Left renal cortex interstitium (tissue), 4 donors: ENCODE measurements around the gene FNTB. TPM values are rescaled to one million over a fixed set of nuclear protein-coding genes. Genes with fewer than 3 reads are reported as not detected.
A peak's percentile ranks its signal among the peaks of the same experiment; 100 is the strongest.
"Not testable (repeated sequence)": the region's sequence is repeated elsewhere in the genome, so short reads cannot be mapped to it uniquely, and the experiment has no call there.

Source experiments
- DNase-seq, 4 donors: peaks; one replicate each; pipeline ENCODE4 v3.0.0-alpha.2; 2013; ENCODE audit warnings: low read depth in 4 of 4, low spot score in 2 of 4, missing footprints in 1 of 4
- polyA plus RNA-seq, 4 donors: library from polyadenylated mRNA; unstranded; fragments of 120-200 nt; gene quantifications; one replicate each; pipeline ENCODE4 v1.2.1, GENCODE V29; 2013; ENCODE audit not compliant: insufficient read length in 4 of 4

The FNTB gene
- polyA plus RNA-seq, 4 donors: 28.5 to 38.5 (median 33.8) TPM

DNA sequence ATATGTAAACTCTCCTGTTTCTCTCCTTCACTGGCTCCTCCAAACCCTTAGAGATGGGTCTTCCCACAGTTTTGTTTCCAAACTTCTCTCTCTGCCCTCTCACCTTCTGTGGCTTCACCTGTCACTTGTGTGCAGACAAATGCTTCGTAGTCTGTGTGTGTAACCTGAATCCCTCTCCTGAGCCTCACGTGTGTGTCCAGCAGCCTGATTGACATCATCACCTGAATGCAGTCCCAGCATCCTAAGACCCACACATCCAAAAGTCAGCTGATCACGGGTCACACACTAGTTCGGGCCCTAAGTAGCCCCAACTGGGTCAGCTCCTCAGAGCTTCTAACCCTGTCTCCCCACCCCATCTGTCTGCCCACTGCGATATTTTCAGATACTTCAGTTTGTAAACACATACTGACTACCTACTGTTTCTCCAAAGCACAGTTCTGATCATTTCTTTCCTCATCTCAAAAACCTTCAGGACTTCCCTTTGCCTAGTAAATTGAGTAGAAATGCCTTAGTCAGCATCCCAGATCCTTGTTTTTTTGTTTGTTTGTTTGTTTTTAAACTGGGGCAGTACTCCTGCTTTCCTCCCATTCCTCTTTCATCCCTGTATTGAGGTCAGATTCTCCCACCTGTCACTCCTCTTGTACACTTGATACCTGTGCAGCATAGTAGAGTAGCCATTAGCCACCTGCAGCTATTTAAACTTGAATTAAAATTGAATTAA, 23.7 kb downstream of the FNTB start:
- no peak for DNase-seq

DNA sequence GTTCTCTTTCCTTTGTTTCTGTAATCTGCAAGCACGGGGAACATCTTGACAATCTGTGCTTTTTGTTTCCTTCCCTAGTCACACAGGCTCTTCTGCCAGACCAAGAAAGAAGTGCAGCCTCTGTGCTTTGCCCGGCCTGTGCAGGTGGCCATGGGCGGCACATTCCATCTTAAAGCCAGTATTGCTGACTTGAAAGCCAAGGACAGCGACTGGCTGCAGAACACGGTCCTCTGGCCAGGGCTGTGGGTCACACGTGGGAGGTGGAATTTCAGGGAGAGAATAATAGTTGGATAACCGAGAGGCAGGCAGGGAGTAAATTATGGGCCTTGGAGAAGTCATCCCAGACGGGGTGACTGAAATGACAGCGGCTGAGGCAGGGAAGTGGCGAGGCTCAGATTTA, 24.8 kb downstream of the FNTB start:
- DNase-seq: no peak

DNA sequence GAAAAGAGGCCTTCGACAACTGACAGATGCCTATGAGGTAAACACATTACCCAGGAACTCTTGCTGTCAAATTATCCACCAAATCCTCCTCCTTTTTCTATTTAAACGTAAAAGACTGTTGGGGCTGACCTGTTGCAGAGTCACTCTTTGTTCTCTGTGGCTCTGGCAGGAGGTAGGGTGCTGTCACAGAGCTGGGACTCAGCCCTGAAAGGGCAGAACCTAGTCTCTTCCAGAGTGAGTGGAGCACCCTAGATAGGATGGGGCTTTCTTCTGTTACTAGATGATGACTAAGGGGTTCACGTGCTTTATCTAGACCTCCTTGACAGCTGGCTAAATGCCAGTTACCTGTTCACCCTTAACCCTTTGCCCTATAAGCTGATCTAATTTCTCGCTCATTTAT, 25.7 kb downstream of the FNTB start:
- DNase-seq: no peak

DNA sequence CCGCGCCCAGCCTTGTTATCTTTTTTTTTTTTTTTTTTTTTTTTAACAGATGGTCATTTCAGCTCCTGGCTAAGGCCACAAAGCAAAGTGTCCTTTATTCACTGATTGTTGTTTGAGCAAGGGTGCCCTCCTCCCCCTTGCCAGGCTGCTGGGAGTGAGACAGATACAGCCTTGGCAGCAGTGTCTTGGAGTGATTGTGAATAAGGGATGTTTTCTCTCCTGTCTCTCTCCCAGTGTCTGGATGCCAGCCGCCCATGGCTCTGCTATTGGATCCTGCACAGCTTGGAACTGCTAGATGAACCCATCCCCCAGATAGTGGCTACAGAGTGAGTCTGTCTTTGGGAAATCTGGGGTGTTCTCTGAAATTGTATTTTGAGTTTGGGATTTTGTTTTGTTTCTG, 28.7 kb downstream of the FNTB start:
- DNase-seq: no peak

DNA sequence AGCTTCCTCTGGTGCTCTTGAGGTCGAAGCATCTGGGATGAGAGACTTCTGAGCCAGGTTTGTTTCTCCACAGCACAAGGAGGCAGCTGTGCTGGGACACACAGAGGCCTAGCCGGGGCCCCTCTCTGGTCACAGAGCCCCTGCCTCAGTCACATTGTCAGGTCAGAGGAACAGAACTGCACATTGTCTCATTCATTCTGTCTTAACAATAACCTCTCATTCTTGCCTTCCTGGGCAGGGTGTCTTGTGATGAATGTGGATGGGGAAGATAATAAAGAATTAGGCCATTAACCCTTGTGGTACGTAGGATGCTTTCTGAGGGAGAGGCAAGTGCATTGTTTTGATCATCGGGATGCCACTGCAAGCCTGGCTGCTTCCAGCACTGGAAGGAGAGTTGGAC, 29.8 kb downstream of the FNTB start:
- DNase-seq: no peak

DNA sequence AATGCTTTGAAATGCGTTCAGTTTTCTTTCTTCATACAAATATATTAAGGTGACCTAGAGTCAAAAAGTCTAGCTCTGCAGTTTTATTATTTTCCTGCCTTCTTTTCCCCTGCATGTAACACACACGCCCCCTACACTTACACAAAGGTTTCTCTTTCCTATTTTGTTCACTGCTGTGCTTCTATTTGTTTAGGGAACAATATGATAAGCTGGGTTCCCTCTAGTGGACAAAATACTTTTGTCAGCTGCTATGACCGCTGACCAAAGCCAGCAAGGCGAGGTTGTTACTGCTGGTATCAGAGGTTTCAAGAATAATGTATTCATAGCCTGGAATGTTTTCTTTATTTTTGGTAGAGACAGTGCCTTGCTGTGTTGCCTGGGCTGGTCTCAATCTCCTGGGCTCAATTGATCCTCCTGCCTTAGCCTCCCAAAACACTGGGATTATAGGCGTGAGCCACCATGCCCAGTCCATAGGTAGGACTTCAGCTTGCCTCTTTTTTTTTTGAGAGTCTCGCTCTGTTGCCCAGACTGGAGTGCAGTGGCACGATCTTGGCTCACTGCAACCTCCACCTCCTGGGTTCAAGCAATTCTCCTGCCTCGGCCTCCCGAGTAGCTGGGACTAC, 33.4 kb downstream of the FNTB start:
- peak in 3 of 4 donors; percentile 48 to 67 (median 51) for DNase-seq

DNA sequence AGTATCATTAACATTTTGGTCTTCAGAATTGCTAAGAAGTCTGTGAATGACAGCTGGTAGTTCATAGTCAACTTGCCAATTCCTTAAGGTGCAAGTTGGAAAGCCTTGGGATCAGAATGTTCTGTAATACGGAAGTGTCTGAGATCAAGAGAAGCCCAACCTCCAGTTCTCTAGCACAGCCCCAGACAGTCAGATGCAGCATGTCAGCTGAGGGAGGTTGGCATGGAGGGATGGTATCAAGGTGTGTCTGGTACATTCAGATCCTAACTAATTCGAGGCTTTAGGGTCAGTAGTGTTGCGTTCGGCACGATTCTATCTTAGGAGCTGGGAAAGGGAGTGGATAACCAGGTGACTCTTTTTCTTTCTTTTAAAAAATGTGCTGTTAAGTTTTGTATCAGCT, 38.3 kb downstream of the FNTB start:
- no peak for DNase-seq

DNA sequence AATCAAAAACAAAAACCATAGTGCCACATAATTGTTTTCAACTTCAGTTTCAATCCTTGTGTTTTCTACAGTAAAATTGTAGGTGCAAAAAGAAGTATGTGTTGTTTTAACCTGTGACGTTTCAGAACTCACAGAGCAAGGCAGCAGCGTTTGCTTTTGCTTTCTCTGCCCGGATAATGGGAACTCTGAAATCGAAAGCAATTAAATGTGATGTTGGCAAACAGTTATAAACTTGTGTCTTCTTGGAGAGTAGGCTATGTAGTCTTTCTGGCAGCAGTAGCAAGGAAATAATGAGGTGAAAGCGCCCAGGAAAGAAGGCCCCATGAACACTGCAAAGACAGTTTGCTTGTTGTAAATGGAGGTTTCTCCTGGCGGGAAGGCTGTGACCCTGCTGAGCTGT, 39.1 kb downstream of the FNTB start:
- no peak for DNase-seq

DNA sequence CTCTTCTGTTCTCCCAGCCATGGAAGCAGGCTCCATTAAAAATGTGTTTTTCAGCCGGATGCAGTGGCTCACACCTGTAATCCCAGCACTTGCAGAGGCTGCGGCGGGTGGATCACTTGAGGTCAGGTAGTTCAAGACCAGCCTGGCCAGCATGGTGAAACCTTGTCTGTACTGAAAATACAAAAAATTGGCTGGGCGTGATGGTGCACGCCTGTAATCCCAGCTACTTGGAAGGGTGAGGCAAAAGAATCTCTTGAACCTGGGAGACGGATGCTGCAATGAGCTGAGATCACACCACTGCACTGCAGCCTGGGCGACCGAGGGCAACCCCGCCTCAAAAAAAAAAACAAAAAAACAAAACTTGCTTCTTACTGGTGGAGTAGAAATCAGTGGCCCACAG, 39.8 kb downstream of the FNTB start:
- no peak for DNase-seq

DNA sequence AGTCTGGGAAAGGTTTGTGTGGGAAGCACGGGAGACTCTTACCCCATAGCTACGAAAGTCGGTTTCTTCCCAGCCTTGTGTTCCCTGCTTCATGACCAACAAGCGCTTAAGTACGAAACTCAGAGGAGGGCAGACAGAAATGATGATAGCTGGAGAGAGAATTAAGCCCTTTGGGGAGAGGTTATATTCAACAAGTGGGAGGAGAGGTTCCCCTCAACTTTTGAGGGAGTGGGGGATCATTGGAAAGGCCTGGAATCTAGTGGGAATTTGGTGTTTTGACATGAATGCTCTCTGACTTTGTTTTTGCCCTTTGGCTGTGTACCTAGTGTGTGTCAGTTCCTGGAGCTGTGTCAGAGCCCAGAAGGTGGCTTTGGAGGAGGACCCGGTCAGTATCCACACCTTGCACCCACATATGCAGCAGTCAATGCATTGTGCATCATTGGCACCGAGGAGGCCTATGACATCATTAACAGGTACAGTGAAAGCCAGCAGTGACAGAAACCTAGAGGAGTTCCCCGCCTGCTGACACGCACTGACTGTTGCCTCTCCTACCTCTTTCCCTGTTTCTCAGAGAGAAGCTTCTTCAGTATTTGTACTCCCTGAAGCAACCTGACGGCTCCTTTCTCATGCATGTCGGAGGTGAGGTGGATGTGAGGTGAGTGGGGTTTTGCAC, 40.6 kb downstream of the FNTB start:
- DNase-seq: no peak

DNA sequence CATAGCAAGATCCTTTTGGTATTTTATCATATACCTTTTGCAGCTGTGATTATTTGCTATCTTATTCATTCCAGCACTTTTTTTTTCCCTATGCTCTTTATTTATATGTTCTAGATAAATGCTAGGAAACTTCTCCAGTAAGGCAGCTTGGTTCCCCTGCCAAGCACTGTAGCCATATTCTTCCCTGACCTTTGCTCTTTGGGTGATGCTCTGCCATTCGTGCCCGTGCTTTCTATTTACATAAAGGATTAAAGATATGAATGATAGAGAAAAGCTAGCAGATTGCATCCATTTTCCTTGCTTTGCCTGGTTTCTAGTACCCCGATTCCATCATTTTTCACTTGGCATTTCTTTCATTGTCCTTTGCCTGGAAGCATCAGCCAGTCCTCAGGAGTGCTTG, 42.2 kb downstream of the FNTB start:
- DNase-seq: no peak

DNA sequence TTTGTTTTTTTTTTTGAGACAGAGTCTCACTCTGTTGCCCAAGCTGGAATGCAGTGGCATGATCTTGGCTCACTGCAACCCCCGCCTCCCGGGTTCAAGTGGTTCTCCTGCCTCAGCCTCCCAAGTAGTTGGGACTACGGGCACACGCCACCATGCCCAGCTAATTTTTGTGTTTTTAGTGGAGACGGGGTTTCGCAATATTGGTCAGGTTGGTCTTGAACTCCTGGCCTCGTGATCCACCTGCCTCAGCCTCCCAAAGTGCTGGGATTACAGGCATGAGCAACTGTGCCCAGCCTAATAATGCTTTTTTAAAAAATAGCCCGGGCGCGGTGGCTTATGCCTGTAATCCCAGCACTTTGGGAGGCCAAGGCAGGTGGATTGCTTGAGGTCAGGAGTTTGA, 44.6 kb downstream of the FNTB start:
- not testable (repeated sequence) for DNase-seq

DNA sequence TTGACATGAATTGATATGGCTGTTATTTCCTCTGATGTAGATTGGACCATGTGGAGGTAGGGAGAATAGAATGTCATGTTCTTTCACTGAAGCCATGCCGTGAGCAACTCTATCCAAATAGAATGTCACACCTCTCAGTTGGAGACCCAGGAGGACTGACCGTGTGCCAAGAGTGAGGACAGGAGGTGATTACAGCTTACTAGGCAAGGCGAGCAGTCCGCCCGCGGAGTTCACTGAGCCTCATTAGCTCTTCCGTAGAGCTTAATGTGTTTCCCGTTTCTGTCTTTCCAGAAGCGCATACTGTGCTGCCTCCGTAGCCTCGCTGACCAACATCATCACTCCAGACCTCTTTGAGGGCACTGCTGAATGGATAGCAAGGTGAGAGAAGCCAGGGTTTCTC, 45.6 kb downstream of the FNTB start:
- no peak for DNase-seq

DNA sequence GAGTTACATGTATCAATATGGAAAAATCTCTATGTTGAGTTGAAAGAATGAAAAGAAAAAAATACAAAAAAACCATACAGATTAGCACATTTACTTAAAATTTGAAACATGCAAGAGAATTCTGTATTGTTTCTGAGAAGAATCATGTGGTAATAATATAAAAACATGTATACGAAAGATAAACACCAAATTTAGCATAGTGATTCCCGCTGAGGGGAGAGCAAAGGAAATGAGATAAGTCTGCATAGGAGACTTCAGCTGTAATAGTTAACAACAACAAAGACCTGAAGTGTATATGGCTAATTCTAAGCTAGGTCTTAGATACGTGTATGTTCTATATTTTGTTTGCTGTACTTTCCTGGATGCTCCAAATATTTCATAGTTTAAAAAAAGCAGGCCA, 46.5 kb downstream of the FNTB start:
- no peak for DNase-seq

DNA sequence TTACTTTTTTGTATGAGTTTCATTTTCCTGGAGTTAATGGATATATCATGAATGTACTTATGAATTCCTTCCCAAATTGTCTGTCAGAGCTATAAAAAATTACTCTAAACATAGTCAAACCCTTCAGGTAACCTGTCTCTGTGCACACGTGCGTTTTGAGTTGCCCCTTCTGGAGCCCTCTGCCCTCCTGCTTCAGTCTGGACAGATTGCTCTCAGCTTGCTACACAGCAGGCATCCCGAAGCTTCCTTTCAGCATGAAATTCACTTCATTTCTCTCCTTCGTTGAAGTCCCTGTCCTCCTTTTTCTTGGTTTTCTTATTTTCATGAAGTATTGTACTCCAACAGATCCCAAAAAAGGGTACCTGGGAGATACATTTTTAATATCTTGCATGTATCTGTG, 47.3 kb downstream of the FNTB start:
- DNase-seq: no peak

DNA sequence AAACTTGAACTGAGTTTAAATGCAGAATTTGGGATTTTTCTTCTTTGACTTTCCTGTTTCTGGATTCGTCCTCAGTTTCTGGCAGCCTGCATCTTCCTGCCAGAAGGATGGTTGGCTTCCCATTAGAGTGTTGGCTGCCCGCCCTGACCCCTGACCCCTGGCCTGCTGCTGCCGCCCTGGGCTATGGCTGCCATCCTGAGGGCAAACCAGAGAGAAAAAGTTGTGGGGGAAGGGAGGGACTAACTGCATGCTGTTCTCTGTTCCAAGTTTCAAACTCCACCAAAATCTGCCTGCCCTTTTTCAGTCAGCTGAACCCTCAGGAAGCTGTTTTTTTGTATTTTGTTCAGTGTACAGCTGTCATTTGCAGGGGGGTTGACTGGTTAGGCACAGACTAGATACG, 48.4 kb downstream of the FNTB start:
- no peak for DNase-seq

DNA sequence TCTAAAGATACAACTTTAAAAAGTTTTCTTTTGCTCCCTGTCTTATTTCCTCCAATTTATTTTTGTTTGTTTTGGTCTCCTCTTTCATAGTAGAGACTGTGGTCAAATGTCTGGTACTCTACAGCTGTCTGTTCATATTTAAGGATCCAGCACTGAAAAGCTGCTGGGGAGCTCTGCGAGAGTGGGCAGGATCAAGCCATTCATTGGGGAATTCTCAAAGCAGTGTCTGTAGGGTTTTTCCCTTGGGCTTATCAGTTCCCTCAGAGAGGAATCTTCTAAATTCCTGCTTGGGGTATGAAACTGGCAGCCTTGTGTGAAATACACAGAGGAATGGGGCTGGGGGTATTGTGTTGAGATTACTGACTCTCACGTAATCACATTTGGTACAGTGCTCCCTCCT, 52.3 kb downstream of the FNTB start:
- DNase-seq: no peak

DNA sequence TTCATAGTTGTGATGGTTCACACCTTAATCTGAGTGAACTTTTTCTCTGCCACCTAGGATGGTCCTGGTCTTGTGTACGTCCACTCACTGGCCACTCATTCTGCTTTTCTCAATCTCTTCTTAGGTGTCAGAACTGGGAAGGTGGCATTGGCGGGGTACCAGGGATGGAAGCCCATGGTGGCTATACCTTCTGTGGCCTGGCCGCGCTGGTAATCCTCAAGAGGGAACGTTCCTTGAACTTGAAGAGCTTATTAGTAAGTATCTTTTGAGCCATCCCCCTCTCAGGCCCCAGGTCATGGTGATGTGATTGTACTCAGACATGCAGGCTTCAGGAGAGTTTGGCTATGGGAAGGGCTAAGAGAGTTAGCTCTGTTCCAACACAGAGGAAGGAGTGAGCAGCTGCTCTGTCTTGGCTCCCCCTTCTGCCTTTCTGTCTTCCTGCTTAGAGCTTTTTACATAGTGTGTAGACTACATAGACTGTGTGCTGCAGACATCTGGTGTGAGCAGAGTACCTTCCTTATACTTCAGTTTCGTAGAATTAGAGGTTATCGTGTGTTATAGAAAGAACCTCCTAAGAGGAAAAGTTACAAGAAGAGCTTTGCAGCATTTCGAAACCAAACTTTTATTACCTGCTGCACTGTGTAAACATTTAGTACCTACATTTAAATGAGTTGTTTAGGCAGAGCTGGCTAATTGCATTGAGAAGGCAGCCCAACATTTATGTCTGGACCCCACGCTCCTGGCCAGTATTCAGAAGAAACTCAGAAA, 54.2 kb downstream of the FNTB start:
- no peak for DNase-seq

DNA sequence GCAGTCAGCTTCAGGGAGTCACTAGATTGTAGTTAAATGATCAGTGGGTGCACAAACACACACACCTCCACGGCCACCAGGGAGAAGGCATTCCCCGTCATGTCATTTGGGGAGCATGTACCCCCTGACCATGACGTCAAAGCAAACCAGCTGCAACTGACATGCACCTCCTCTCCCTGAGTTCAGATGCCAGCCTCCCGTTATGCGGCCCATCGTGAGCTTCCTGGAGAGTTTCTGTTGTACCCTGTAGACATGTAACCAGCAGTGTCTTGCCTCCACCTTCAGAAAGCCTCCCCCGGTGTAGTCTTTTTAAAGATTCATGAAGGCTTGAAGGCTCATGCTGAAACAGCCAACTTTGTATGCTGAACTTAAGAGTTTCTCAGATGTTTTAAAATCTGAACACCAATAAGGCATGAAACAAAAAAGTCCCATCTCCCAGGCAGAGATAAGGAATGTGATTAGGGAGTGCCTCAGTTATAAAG, 54.8 kb downstream of the FNTB start:
- no peak for DNase-seq

DNA sequence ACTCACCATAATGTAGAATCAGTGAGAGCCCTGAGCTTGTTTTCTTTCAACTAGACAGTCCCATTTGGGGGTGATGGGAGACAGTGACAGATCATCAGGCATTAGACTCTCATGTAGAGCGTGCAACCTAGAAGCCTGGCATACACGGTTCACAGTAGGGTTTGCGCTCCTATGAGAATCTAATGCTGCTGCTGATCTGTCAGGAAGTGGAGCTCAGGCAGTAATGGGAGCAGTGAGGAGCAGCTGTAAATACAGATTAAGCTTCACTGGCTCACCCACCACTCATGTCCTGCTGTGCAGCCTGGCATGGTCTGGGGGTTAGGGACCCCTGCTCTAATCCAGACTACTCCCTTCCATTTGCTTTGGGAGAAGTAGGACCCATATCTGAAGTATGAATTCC, 55.6 kb downstream of the FNTB start:
- no peak for DNase-seq

DNA sequence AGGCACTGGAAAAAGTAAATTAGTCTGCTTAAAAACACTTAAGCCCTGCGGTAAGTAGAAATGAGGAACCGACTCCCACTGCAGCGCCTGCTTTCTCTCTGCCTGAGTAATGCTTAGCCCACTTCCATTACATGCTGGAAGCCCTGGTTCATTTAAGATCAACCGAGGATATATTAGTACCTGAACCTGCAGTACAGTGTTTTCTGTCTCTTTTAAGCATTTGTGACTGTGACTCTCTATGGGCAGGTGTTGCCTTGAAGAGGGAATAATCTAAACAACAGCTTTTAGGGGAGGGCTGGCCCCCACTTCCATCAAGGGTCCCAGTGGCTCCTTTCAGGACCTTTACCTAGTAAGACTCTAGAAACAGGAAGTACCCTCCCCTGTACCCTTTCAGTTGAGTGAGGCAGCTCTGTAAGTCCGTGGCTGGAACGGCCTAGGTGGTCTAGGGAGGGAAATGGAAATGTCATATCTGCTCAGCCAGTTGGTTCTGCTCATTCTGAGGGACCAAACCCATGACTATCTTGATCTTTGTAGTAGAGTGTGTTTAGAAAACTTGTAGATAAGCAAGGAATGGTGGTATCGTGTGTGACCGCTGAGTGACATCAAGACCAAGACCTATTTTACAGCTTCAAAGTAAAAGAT, 56.2 kb downstream of the FNTB start:
- no peak for DNase-seq
